Measurements from ENCODE around the gene CLRN1.

- TF ChIP-seq CTCF (IDR thresholded peaks at IDR 0.05 in 8 of 11, conservative IDR thresholded peaks at IDR 0.05 in 3 of 11) = no peak
- no peak for TF ChIP-seq POLR2A (IDR thresholded peaks at IDR 0.05)
Measured at GRCh38 chr3:150920236-150920635, 52.3 kb downstream of the CLRN1 start.
